HG03039 (cell line): ENCODE results near the gene PARN.
"Not testable (repeated sequence)": the region's sequence is repeated elsewhere in the genome, so short reads cannot be mapped to it uniquely, and the experiment has no call there.

Experiments
- ATAC-seq: cut with Tn5 transposase; IDR thresholded peaks from one replicate; pipeline ENCODE4 v1.9.1; 2021; ENCODE audit warnings: mild to moderate bottlenecking, moderate library complexity; ENCODE audit not compliant: unreplicated experiment

The PARN gene

GRCh38 chr16:14629919-14630619, at the start of gene PARN:
Gene PARN (minus strand): TSS chr16:14630260. CDS start chr16:14630125, 135 bp downstream.
- ATAC-seq = peak; percentile 46

DNA sequence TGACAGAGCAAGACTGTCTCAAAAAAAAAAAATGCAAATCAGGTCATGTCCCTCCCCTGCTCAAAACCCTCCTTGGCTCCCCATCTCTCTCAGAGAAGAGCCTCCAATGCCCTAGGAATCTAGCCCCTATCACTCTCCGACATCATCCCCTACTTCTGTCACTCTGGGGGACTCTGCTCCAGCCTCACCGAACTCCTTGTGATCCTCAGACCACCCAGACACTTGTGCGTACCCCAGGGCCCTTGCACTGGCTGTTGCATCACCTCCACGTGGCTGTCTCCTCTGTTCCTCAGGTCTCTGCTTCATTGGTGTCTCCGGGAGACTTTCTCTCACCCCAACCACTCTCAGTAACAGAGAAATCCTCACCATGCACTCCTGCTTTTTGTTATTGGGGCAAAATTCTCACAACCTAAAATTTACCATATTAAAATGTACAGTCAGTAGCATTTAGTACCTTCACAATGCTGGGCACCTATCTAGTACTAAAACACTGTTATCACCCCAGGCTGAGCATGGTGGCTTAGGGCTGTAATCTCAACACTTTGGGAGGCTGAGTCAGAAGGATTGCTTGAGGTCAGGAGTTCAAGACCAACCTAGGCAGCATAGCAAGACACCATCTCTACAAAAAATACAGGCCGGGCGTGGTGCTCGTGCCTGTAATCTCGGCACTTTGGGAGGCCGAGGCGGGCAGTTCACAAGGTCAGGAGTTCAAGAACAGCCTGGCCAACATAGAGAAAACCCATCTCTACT, 48.9 kb upstream of the PARN start:
- ATAC-seq = no peak

DNA sequence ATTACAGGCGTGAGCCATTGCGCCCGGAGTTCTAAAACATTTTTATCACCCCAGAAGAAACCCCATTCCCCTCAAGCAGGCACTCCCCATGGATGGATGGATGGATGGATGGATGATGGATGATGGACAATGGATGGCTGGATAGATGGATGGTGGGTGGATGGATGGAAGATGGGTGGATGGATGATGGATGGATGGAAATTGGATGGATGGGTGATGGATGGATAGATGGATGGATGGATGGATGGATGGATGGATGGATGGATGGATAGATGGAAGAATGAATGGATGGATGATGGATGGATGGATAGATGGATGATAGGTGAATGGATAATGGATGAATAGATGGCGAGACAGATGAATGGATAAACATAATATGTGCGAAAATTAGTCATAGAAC, 47.6 kb upstream of the PARN start:
- ATAC-seq = no peak

- no peak for ATAC-seq
Observed at GRCh38 chr16:14676633-14677032, 46.6 kb upstream of the PARN start.

DNA sequence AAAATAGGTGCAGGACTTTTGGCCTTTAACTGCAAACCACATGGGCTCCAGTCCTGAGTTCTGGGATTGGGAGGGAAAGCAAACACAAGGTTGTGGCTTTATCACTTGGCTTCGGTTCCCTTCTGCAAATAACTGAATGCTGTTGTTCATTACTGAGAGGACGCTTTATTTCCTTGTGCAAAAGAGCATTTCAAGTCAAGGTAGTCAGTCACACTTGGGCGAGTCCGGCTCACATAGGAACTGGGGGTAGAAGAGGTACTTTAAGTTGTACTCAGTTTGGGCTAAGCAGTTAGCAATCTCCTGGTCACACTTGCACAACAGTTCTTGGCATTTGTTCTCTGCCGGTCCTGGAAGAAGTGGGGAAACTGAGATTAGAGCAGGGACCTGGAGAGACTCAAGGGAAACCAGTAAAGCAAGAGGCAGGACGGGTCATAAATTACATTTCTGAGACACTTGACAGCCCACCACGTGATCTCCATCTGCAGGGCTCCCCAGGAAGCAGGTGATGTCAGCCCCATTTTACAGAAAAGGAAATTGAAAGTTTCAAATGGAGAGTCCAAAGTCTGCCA, 42.4 kb upstream of the PARN start:
- no peak for ATAC-seq

DNA sequence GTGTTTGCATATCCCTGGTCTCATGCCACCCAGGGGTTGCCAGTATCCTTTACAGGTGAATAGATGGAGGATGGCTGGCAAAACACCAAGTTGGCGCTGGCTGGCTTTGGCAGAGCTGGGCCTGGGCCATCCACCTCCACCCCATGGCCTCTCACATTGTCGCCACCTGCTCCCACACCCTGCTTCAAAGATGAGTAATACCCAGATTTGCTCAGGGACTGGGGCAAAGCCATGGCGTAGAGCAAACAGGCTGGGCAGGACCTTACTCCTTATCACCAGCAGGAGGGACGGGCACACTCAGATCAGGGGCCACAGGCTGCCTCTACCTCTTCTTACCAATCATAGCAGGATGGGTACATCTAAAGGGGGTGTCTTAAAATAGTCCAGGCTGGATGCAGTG, 39.7 kb upstream of the PARN start:
- ATAC-seq = no peak

GRCh38 chr16:14668556-14669223, 38.6 kb upstream of the PARN start:
- ATAC-seq = no peak

GRCh38 chr16:14667347-14668266, 37.5 kb upstream of the PARN start:
- ATAC-seq = no peak

- ATAC-seq = peak; percentile 82
Observed at GRCh38 chr16:14658063-14658462, 28.0 kb upstream of the PARN start.

DNA sequence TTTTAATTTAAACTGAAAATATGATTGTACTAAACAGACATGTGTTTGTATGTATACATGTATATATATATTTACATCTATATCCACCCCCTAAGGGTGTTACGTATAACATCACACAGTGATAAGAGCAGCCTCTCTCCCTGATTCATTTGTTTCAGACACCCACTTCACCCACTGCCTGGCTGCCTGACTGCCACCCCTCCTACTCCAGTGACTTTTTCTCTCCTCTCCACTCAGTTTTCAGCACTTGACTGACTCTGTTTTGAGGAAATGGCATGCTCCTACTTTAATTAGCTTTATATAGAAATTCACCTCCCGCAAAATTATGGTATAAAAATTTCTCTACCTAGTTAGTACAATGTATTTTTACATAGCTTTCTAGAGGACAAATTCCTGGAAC, 22.7 kb upstream of the PARN start:
- no peak for ATAC-seq

DNA sequence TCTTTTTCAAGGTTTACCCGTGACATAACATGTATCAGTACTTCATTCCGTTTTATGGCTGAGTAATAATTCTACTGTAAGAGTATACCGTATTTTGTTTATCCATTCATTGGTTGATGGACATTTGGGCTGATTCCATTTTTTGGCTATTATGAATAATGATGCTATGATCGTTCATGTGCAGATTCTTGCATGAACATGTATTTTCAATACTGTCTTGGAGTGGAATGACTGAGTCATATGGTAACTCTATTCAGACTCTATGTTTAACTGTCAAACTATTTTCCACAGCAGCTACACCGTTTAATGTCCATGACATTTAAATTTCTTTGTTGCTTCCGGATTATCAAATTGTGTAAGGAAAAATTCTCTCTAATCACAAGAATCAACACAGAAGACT, 20.6 kb upstream of the PARN start:
- ATAC-seq = no peak

DNA sequence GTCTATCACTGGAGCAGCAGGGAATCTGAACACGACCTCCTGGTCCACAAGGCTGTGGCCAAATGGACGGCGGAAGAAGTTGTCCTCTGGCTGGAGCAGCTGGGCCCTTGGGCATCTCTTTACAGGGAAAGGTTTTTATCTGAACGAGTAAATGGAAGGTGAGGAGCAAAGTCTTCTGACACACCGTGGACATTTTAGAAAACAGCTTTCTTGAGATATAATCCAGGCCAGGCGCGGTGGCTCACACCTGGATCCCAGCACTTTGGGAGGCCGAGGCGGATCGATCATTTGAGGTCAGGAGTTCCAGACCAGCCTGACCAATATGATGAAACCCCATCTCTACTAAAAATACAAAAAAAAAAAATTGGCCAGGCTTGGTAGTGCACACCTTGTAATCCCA, 19.8 kb upstream of the PARN start:
- no peak for ATAC-seq

DNA sequence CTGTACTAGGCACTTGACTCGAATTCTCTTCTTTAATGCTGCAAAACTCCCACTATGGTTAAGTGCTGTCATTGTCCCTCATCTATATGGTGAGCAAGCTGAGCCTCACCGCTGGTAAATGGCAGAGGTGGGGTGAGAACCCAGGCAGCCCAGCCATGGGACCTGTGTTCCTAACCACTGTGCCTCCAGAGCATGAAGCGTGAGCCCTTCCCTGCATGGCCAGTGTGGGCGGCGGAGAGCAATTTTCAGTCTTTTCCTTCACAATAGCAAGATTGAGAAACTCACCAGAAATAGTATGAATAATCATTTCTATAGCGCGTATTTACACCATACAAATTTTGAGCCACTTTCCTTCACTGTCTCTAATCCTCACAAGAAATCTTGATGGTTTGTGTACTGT, 11.9 kb upstream of the PARN start:
- no peak for ATAC-seq

- no peak for ATAC-seq
Observed at GRCh38 chr16:14641206-14641605, 11.1 kb upstream of the PARN start.

- no peak for ATAC-seq
Observed at GRCh38 chr16:14640538-14640937, 10.5 kb upstream of the PARN start.

DNA sequence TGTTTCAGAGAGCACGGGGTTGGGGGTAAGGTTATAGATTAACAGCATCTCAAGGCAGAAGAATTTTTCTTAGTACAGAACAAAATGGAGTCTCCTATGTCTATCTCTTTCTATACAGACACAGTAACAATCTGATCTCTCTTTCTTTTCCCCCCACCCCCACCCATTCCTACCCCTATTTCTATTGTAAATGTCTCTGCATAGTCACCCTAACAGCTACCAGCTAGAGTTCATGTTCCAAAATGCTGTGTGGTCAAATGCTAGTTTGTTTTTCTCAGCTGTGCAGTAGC, 6.8 kb upstream of the PARN start:
- not testable (repeated sequence) for ATAC-seq

- not testable (repeated sequence) for ATAC-seq
Observed at GRCh38 chr16:14636179-14636950, 6.3 kb upstream of the PARN start.

DNA sequence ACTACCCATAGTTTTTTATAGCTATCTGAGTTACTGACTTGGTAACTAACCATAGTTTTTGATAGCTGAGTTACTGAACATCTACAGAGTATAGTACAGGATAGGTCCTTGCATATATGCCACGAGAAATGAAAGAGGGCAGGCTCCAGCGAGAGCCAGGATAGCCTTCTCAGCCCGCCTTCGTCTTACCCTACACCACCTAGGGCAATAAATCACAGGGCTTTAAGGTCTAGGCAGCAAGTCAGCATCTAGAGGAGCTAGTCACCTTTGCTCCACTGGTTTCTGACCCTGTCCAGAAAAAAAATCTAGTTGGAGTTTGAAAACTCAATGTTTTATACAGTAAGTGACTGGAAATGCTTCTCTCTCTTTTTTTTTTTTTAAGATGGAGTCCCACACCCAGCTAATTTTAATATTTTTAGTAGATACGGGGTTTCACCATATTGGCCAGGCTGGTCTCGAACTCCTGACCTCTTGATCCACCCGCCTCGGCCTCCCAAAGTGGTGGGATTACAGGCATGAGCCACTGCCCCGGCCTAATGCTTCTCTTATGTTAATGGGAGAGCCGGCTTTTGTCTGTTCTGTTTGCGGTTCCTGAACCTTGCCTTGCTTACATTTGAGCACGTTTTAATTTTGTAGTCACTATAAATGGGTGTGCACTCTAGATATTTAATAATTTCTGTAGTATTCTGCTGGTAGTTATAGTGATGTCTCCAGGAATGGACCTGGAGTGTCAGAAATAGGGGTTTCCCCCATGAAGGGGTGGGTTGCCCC, 5.5 kb upstream of the PARN start:
- no peak for ATAC-seq

DNA sequence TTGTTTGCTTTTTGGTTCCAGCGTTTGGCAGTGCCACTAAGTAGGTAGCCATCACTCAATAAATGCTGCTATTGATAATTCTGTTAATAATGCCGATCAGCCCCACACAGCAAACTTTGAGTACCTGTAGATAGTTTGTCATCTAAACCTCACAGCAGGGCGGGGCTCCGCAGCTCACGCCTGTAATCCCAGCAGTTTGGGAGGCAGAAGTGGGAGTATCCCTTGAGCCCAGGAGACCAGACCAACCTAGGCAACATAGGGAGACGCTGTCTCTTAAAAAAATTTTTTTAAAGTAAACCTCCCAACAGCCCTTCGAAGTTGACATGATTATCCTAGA, 4.3 kb upstream of the PARN start:
- no peak for ATAC-seq
